Endothelial cell of umbilical vein (primary cell): ENCODE results near the gene MAPT. TPM values are rescaled to one million over a fixed set of nuclear protein-coding genes. Genes with fewer than 3 reads are reported as not detected.

Experiments used
- BruUV-seq: library from RNA; stranded (reverse); fragments of 400-500 nt; replicated peaks from 2 replicates; lab custom pipeline; 2021; lab: Mats Ljungman, UMichigan
- CTCF ChIA-PET: fragments of 300-600, 350-600 bp; sonication (Branson Sonifier 250); formaldehyde crosslinking; loops from one replicate; lab custom pipeline; 2021; ENCODE audit warnings: antibody characterized with exemption, inconsistent platforms; lab: Charles Lee
- POLR2A ChIA-PET: fragments of 300-600, 350-600 bp; sonication (Branson Sonifier 250); formaldehyde crosslinking; loops from one replicate; lab custom pipeline; 2021; ENCODE audit warnings: antibody characterized with exemption, inconsistent platforms; lab: Charles Lee
- DNase-seq: peaks from one replicate; pipeline ENCODE4 v3.0.0-alpha.2; 2011; ENCODE audit warnings: low read depth, low spot score
- FAIRE-seq: peaks from 2 replicates; lab custom pipeline; 2011; peaks lifted over from hg19 to GRCh38; lab: Jason Lieb, UNC
- H2AFZ ChIP-seq: 2 replicates; pipeline ENCODE4 v1.6.0; 2012; ENCODE audit warnings: low read depth, low read length, control low read depth, inconsistent platforms
- H3K27ac ChIP-seq: 2 replicates; pipeline ENCODE4 v1.5.1; 2011; ENCODE audit warnings: low read depth, mild to moderate bottlenecking, control low read depth, low read length, moderate library complexity; ENCODE audit not compliant: insufficient read depth
- H3K27me3 ChIP-seq, 2 experiments: 2 replicates each; pipeline versions ENCODE4 v1.6.0 to v1.6.1; 2011; ENCODE audit warnings: low read length in 2 of 2, mixed read lengths in 1 of 2; ENCODE audit not compliant: control insufficient read depth in 2 of 2, insufficient read depth in 2 of 2
- H3K36me3 ChIP-seq, 2 experiments: 2 replicates in 1 of 2; 3 replicates in 1 of 2; pipeline ENCODE4 v1.5.1; 2011; ENCODE audit warnings: low read length in 2 of 2, mild to moderate bottlenecking in 1 of 2, moderate library complexity in 1 of 2; ENCODE audit not compliant: control insufficient read depth in 2 of 2, insufficient read depth in 2 of 2; ENCODE audit errors: extremely low read depth in 1 of 2
- H3K4me1 ChIP-seq: 3 replicates; pipeline ENCODE4 v1.5.1; 2011; ENCODE audit warnings: mild to moderate bottlenecking, low read length; ENCODE audit not compliant: control insufficient read depth, insufficient read depth; ENCODE audit errors: extremely low read depth
- H3K4me2 ChIP-seq: 2 replicates; pipeline ENCODE4 v1.6.1; 2011; ENCODE audit warnings: low read length, control low read depth, mixed read lengths; ENCODE audit not compliant: insufficient read depth
- H3K4me3 ChIP-seq, 3 experiments: fragments of 200-600 bp in 1 of 3; sonication (generic), shearing (Covaris generic) in 1 of 3; replicated peaks in 1 of 3; 2 replicates each; pipeline ENCODE4 v1.5.1; 2011 to 2016; ENCODE audit warnings: control low read depth in 3 of 3, low read length in 3 of 3, mild to moderate bottlenecking in 2 of 3, inconsistent platforms in 1 of 3, low read depth in 1 of 3, moderate library complexity in 1 of 3; ENCODE audit not compliant: insufficient read depth in 1 of 3
- H3K79me2 ChIP-seq: 2 replicates; pipeline ENCODE4 v1.6.0; 2012; ENCODE audit warnings: low read length, inconsistent platforms; ENCODE audit not compliant: control insufficient read depth, insufficient read depth
- H3K9ac ChIP-seq: replicated peaks from 2 replicates; pipeline ENCODE3; 2011; ENCODE audit warnings: low read length, control low read depth; ENCODE audit not compliant: insufficient read depth; ENCODE audit errors: extremely low read depth
- H3K9me1 ChIP-seq: replicated peaks from 3 replicates; pipeline ENCODE4 v1.6.0; 2011; ENCODE audit warnings: mild to moderate bottlenecking, low read length; ENCODE audit not compliant: control insufficient read depth, insufficient read depth; ENCODE audit errors: extremely low read depth
- H3K9me3 ChIP-seq: replicated peaks from 2 replicates; pipeline ENCODE4 v1.5.1; 2012; ENCODE audit warnings: low read length, inconsistent platforms; ENCODE audit not compliant: control insufficient read depth, insufficient read depth
- H4K20me1 ChIP-seq: replicated peaks from 2 replicates; pipeline ENCODE3; 2011; ENCODE audit warnings: mild to moderate bottlenecking, low read length; ENCODE audit not compliant: control insufficient read depth, insufficient read depth; ENCODE audit errors: extremely low read depth
- CTCF ChIP-seq, 2 donors: IDR thresholded peaks; 1 replicate in 1 of 2; 2 replicates in 1 of 2; pipeline ENCODE4 v1.5.1; 2011; ENCODE audit warnings: low read length in 2 of 2, mild to moderate bottlenecking in 2 of 2, moderate library complexity in 2 of 2, control low read depth in 1 of 2, inconsistent platforms in 1 of 2, low read depth in 1 of 2; ENCODE audit not compliant: insufficient read depth in 1 of 2; ENCODE audit errors: extremely low read depth in 1 of 2
- EZH2 ChIP-seq: IDR thresholded peaks from 2 replicates; pipeline ENCODE4 v1.6.1; 2012; ENCODE audit warnings: borderline replicate concordance, low read depth, mild to moderate bottlenecking, moderate library complexity, low read length, inconsistent platforms; ENCODE audit not compliant: severe bottlenecking
- FOS ChIP-seq: IDR thresholded peaks from 2 replicates; pipeline ENCODE4 v1.6.1; 2011; ENCODE audit warnings: mild to moderate bottlenecking, low read length, moderate library complexity, borderline replicate concordance; ENCODE audit not compliant: insufficient read depth
- GATA2 ChIP-seq: IDR thresholded peaks from 2 replicates; pipeline ENCODE4 v1.7.0; 2011; ENCODE audit warnings: low read depth, mild to moderate bottlenecking, moderate library complexity, mixed read lengths, low read length; ENCODE audit not compliant: insufficient read length, insufficient read depth
- JUN ChIP-seq: IDR thresholded peaks from 2 replicates; pipeline ENCODE4 v1.6.1; 2011; ENCODE audit warnings: borderline replicate concordance, low read depth; ENCODE audit not compliant: insufficient read length, insufficient read depth
- MAX ChIP-seq: IDR thresholded peaks from 2 replicates; pipeline ENCODE4 v1.6.1; 2011; ENCODE audit not compliant: insufficient read depth, insufficient read length
- MYC ChIP-seq: IDR thresholded peaks from one replicate; pipeline ENCODE4 v1.6.1; 2011; ENCODE audit warnings: mild to moderate bottlenecking, low read depth, low read length
- POLR2A ChIP-seq: IDR thresholded peaks from 2 replicates; pipeline ENCODE4 v1.6.1; 2012; ENCODE audit warnings: low read depth, mild to moderate bottlenecking, control low read depth, low read length
- POLR2AphosphoS5 ChIP-seq: IDR thresholded peaks from 2 replicates; pipeline ENCODE4 v1.6.1; 2012; ENCODE audit warnings: low read depth, mild to moderate bottlenecking, control low read depth, low read length, moderate library complexity; ENCODE audit not compliant: insufficient read depth
- dilution Hi-C: fragments of 300-500 bp; cut with MboI; formaldehyde crosslinking; loops from one replicate; pipeline ENCODE4 v1.15.0; 2019; ENCODE audit warnings: low sequenced_read_pairs; ENCODE audit not compliant: extremely low pct_ligation_motif_present
- intact Hi-C: fragments of 100-400 bp; cut with micrococcal nuclease; formaldehyde crosslinking; loops from one replicate; pipeline ENCODE4 v1.10.0; 2022
- polyA plus RNA-seq, 4 experiments: library from polyadenylated mRNA; depleted of rRNA in 3 of 4; stranded (reverse) in 3 of 4; unstranded in 1 of 4; fragments of >200 nt; gene quantifications; 2 replicates each; pipeline versions ENCODE4 v1.2.1 to v1.2.3, GENCODE V29; 2011 to 2012; ENCODE audit warnings: missing spikeins in 1 of 4
- total RNA-seq: library from RNA; stranded (reverse); gene quantifications from 2 replicates; pipeline ENCODE4 v1.2.3, GENCODE V29; 2021

The MAPT gene
- total and polyA plus RNA-seq, 2 donors (not counting 3 experiments of a cell fraction or from before 2014, with no cell fraction given), result 0.04 to 0.51 TPM

- ChIA-PET CTCF (no interaction called here), POLR2A (no interaction called here)
- Histone ChIP-seq H3K9ac (no peak overlapping the region), H2AFZ (no peak overlapping the region), H3K36me3 (no peaks in the 10 kb centered on the region), H4K20me1 (no peaks in the 10 kb centered on the region), H3K27me3 (peaks cover 2 to 4% of the 10 kb centered on the region in 2 experiments), H3K79me2 (no peaks in the 10 kb centered on the region), H3K4me1 (no peaks in the 10 kb centered on the region), H3K9me1 (no peaks in the 10 kb centered on the region), H3K4me2 (no peak overlapping the region), H3K27ac (no peak overlapping the region), H3K4me3 (no peak overlapping the region), H3K9me3 (no peaks in the 10 kb centered on the region)
- dilution Hi-C loops, result no loop called here
- no TSS peak for BruUV-seq
- no peak for FAIRE-seq
- no peak for TF ChIP-seq POLR2AphosphoS5
- no peak for TF ChIP-seq CTCF (IDR thresholded peaks at IDR 0.05; ENCODE audit: extremely low read depth in 1 of 2, insufficient read depth in 1 of 2, low read depth in 1 of 2, low read length in 2 of 2)
- TF ChIP-seq POLR2A, result no peak
- no peak for TF ChIP-seq EZH2
- TF ChIP-seq MAX, result no peak
- TF ChIP-seq GATA2, result no peak
- no peak for TF ChIP-seq MYC
- TF ChIP-seq JUN, result no peak
- TF ChIP-seq FOS, result no peak
- no peak for DNase-seq
- intact Hi-C loops, result no loop called here
Observed at GRCh38 chr17:45914047-45914717, 19.8 kb downstream of the MAPT start.
